ENCODE measurements around the gene RPL13.

GRCh38 chr16:89512453-89512852, 48.0 kb upstream of the RPL13 start:
- TF ChIP-seq CTCF (conservative IDR thresholded peaks at IDR 0.05; ENCODE audit: low read depth, low read length) = no peak
- no peak for TF ChIP-seq USF2 (IDR thresholded peaks at IDR 0.05; ENCODE audit: low read depth, low read length)
- no peak for TF ChIP-seq SMC3 (IDR thresholded peaks at IDR 0.05; ENCODE audit: low read depth, low read length)
- TF ChIP-seq RAD21 (IDR thresholded peaks at IDR 0.05; ENCODE audit: low read length) = no peak
- no peak for TF ChIP-seq RFX5 (IDR thresholded peaks at IDR 0.05; ENCODE audit: low read depth, low read length)
- TF ChIP-seq MAFK (IDR thresholded peaks at IDR 0.05; ENCODE audit: low read depth, low read length) = no peak
- TF ChIP-seq POLR2A (IDR thresholded peaks at IDR 0.05; ENCODE audit: low read depth, low read length) = no peak
- no peak for TF ChIP-seq FOS (IDR thresholded peaks at IDR 0.05; ENCODE audit: low read depth, low read length)
- TF ChIP-seq NFE2L2 (IDR thresholded peaks at IDR 0.05; ENCODE audit: low read depth, low read length) = no peak
- no peak for TF ChIP-seq BHLHE40 (IDR thresholded peaks at IDR 0.05; ENCODE audit: low read depth, low read length)
- no peak for TF ChIP-seq RCOR1 (IDR thresholded peaks at IDR 0.05; ENCODE audit: insufficient replicate concordance, low read length)
- no peak for TF ChIP-seq CEBPB (IDR thresholded peaks at IDR 0.05; ENCODE audit: low read depth, low read length)
- no peak for TF ChIP-seq MAZ (IDR thresholded peaks at IDR 0.05; ENCODE audit: borderline replicate concordance, low read depth, low read length)

Data from IMR-90 (cell line).